Uterus (tissue), 4 donors: ENCODE data around the gene UBE2E1. TPM values are rescaled to one million over a fixed set of nuclear protein-coding genes. Genes with fewer than 3 reads are reported as not detected.
"Not testable (repeated sequence)": the region's sequence is repeated elsewhere in the genome, so short reads cannot be mapped to it uniquely, and the experiment has no call there.

Source experiments
- DNase-seq, 2 donors: peaks; one replicate each; pipeline ENCODE4 v3.0.0-alpha.2; 2019 to 2020
- H3K27ac ChIP-seq, 2 donors: fragments of 200-600 bp; sonication (generic); 1 replicate in 1 of 2; 2 replicates in 1 of 2; pipeline ENCODE4 v1.5.1; 2016 to 2018
- H3K27me3 ChIP-seq, 2 donors: fragments of 200-600 bp; sonication (generic); one replicate each; pipeline ENCODE4 v1.5.1; 2018 to 2019; ENCODE audit warnings: control low read depth in 1 of 2
- H3K36me3 ChIP-seq, 2 donors: fragments of 200-600 bp; sonication (generic); one replicate each; pipeline ENCODE4 v1.5.1; 2019; ENCODE audit warnings: control low read depth in 1 of 2
- H3K4me1 ChIP-seq, 2 donors: fragments of 200-600 bp; sonication (generic); one replicate each; pipeline ENCODE4 v1.5.1; 2018 to 2019; ENCODE audit warnings: control low read depth in 1 of 2
- H3K4me3 ChIP-seq, 2 donors: fragments of 200-600 bp; sonication (generic); 1 replicate in 1 of 2; 2 replicates in 1 of 2; pipeline ENCODE4 v1.5.1; 2018 to 2019; ENCODE audit warnings: mild to moderate bottlenecking in 1 of 2
- H3K9me3 ChIP-seq, 2 donors: fragments of 200-600 bp; sonication (generic); one replicate each; pipeline ENCODE4 v1.5.1; 2019; ENCODE audit warnings: control low read depth in 1 of 2
- CTCF ChIP-seq, 4 experiments: fragments of 200-600 bp in 2 of 4; fragments of 450-650 bp in 2 of 4; sonication (generic) in 2 of 4; IDR thresholded peaks; one replicate each; pipeline ENCODE4 v1.5.1; 2016 to 2019; ENCODE audit warnings: antibody characterized with exemption in 4 of 4, mild to moderate bottlenecking in 2 of 4, moderate library complexity in 1 of 4
- POLR2A ChIP-seq, 2 donors: fragments of 450-650 bp; IDR thresholded peaks; one replicate each; pipeline ENCODE4 v1.6.1; 2016; ENCODE audit warnings: antibody characterized with exemption in 2 of 2, mild to moderate bottlenecking in 1 of 2, moderate library complexity in 1 of 2
- intact Hi-C: fragments of 100-400 bp; cut with DNase I; formaldehyde crosslinking; loops from one replicate; pipeline ENCODE4 v1.15.1; 2023; ENCODE audit warnings: low total_unique reads
- total RNA-seq, 4 donors: library from RNA; depleted of rRNA in 3 of 4; stranded (reverse); fragments of >200 nt in 3 of 4; gene quantifications; one replicate each; pipeline versions ENCODE4 v1.1.0 to v1.2.4, GENCODE V29; 2014 to 2023
- donor health status: DM: yes; HTN: yes; CAD: no.

The UBE2E1 gene
- total RNA-seq, 4 donors from 2014 or later = 67.9 to 158 (median 95.7) TPM

GRCh38 chr3:23911397-23911796 lies 105.6 kb downstream of the UBE2E1 start:
- no peak for DNase-seq
- intact Hi-C loops = no loop called here
- Histone ChIP-seq H3K4me1 (no peaks in the 10 kb centered on the region), H3K36me3 (no peaks in the 10 kb centered on the region), H3K4me3 (no peak overlapping the region), H3K27me3 (no peaks in the 10 kb centered on the region), H3K27ac (no peak overlapping the region), H3K9me3 (no peaks in the 10 kb centered on the region)
- TF ChIP-seq POLR2A (IDR thresholded peaks at IDR 0.05) = no peak
- TF ChIP-seq CTCF (IDR thresholded peaks at IDR 0.05) = no peak

- H3K9me3 ChIP-seq, DNase-seq, H3K4me1 ChIP-seq, H3K4me3 ChIP-seq, H3K36me3 ChIP-seq, intact Hi-C loops, H3K27me3 ChIP-seq, H3K27ac ChIP-seq: not testable (repeated sequence)
These were observed 106.6 kb downstream of the UBE2E1 start for GRCh38 chr3:23912335-23912734.

GRCh38 chr3:23913182-23913581 lies 107.4 kb downstream of the UBE2E1 start:
- no peaks in the 10 kb centered on the region for H3K4me1 ChIP-seq
- no peak for TF ChIP-seq CTCF (IDR thresholded peaks at IDR 0.05)
- no peak for TF ChIP-seq POLR2A (IDR thresholded peaks at IDR 0.05)
- H3K36me3 ChIP-seq = no peaks in the 10 kb centered on the region
- no peak overlapping the region for H3K4me3 ChIP-seq
- DNase-seq = no peak
- no peaks in the 10 kb centered on the region for H3K9me3 ChIP-seq
- no peak overlapping the region for H3K27ac ChIP-seq
- intact Hi-C loops = no loop called here
- H3K27me3 ChIP-seq = no peaks in the 10 kb centered on the region

GRCh38 chr3:23913873-23914743 lies 108.4 kb downstream of the UBE2E1 start:
- no peak for DNase-seq
- intact Hi-C loops = no loop called here

GRCh38 chr3:23915537-23916108 lies 109.9 kb downstream of the UBE2E1 start:
- Histone ChIP-seq H3K4me1 (peaks cover 0 to 4% of the 10 kb centered on the region in 2 donors), H3K27ac (peak overlapping the region; percentile 15 to 95), H3K4me3 (peak overlapping the region; percentile 78 to 91), H3K36me3 (no peaks in the 10 kb centered on the region), H3K27me3 (no peaks in the 10 kb centered on the region), H3K9me3 (no peaks in the 10 kb centered on the region)
- DNase-seq = no peak
- TF ChIP-seq CTCF (IDR thresholded peaks at IDR 0.05) = no peak
- no peak for TF ChIP-seq POLR2A (IDR thresholded peaks at IDR 0.05)
- intact Hi-C loops = no loop called here

More at GRCh38 chr3:23913873-23914743, 108.4 kb downstream of the UBE2E1 start:
- TF ChIP-seq POLR2A (IDR thresholded peaks at IDR 0.05) (no peak), CTCF (IDR thresholded peaks at IDR 0.05) (no peak)
- Histone ChIP-seq H3K27ac (no peak overlapping the region), H3K4me1 (peaks cover 0 to 4% of the 10 kb centered on the region in 2 donors), H3K9me3 (no peaks in the 10 kb centered on the region), H3K36me3 (no peaks in the 10 kb centered on the region), H3K4me3 (no peak overlapping the region), H3K27me3 (no peaks in the 10 kb centered on the region)
